Measurements from ENCODE around the gene RBL1. TPM values are rescaled to one million over a fixed set of nuclear protein-coding genes. Genes with fewer than 3 reads are reported as not detected.

Gene RBL1
- total RNA-seq, 2 donors from 2014 or later: 2.1 to 2.4 TPM

DNA sequence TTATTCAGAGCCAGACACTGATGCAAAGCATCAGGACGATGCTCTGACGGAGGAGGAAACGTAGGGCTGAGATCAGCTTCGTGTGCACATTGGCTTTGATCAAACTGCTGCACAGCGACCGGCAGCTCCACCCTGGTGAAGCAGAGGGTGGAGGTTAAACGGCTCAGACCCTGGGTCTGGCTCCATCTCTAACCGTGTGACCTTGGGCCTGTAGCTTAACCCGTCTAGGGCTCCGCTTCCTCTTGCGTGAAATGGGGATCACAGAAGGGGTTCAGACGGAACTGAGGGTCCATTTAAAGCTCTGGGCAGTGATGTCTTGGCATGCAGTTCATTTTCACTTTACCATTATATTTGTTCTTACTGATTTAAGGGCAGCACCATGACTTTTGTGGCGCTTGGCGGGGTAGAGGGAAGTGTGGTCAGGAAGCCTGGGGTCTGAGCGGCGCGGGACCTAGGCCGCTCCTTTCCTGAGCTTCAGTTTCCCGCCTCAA, 644 bp downstream of the RBL1 start:
- H3K27ac ChIP-seq: peak overlapping the region; percentile 48 to 75
- H3K9me3 ChIP-seq: no peaks in the 10 kb centered on the region
- H3K4me1 ChIP-seq: peaks cover 0 to 15% of the 10 kb centered on the region in 2 donors
- DNase-seq (ENCODE audit: low spot score): no peak
- no peaks in the 10 kb centered on the region for H3K36me3 ChIP-seq
- no peaks in the 10 kb centered on the region for H3K27me3 ChIP-seq
- TF ChIP-seq, protein P1, sequence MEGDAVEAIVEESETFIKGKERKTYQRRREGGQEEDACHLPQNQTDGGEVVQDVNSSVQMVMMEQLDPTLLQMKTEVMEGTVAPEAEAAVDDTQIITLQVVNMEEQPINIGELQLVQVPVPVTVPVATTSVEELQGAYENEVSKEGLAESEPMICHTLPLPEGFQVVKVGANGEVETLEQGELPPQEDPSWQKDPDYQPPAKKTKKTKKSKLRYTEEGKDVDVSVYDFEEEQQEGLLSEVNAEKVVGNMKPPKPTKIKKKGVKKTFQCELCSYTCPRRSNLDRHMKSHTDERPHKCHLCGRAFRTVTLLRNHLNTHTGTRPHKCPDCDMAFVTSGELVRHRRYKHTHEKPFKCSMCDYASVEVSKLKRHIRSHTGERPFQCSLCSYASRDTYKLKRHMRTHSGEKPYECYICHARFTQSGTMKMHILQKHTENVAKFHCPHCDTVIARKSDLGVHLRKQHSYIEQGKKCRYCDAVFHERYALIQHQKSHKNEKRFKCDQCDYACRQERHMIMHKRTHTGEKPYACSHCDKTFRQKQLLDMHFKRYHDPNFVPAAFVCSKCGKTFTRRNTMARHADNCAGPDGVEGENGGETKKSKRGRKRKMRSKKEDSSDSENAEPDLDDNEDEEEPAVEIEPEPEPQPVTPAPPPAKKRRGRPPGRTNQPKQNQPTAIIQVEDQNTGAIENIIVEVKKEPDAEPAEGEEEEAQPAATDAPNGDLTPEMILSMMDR (IDR thresholded peaks at IDR 0.05): no peak
- H3K4me3 ChIP-seq: peak overlapping the region; percentile 72 to 86

DNA sequence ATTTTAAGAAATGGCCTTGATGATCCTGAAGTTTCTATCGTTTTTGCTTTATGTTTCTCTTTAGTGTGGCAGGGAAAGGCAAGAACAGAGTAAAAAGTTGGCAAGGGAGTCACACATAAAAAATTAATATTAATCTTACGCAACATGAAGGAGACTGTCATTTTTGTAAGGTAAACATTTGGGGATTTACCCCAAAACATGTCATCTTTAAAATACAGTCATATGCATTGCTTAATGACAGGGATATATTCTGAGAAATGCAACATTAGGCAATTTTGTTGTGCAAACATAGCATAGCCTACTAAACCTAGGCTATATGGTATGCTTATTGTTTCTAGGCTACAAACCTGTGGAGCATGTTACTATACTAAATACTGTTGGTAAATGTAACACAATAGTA, 5.4 kb downstream of the RBL1 start:
- H3K9me3 ChIP-seq: no peaks in the 10 kb centered on the region
- no peaks in the 10 kb centered on the region for H3K27me3 ChIP-seq
- TF ChIP-seq, protein P1 (IDR thresholded peaks at IDR 0.05): no peak
- no peaks in the 10 kb centered on the region for H3K36me3 ChIP-seq
- no peak overlapping the region for H3K27ac ChIP-seq
- no peak for DNase-seq (ENCODE audit: low spot score)
- peaks cover 0 to 10% of the 10 kb centered on the region in 2 donors for H3K4me1 ChIP-seq
- no peak overlapping the region for H3K4me3 ChIP-seq

DNA sequence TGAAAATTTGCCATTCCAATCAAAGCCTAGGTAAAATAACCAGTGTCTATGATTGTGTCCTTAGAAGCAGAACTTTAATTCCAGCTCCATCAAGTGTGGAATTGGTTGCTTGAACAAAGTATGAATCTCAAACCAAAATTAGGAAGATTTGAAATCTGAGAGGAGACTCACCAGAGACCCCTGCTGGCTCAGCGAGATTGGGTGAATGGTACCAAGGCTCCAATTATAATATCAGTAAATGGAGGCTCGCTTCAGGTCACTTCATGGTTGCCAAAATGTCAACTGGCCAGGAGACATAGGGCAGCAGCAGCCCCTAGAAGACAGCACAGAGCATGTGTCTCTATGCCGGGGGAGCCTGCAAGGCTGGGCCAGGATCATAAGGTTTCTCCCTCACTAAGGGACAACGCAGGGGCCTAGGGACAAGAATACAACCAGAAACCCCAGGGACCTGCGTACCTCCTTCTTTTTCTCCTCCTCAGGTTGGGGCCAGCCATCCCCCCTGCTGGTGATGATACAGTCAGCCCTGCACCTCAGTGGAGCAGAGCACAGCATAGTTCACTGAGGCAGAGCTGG, 14.0 kb downstream of the RBL1 start:
- H3K27me3 ChIP-seq: no peaks in the 10 kb centered on the region
- DNase-seq (ENCODE audit: low spot score): no peak
- no peak overlapping the region for H3K27ac ChIP-seq
- H3K9me3 ChIP-seq: no peaks in the 10 kb centered on the region
- TF ChIP-seq, protein P1 (IDR thresholded peaks at IDR 0.05): peak in 1 of 2 donors; percentile 36
- no peak overlapping the region for H3K4me3 ChIP-seq
- H3K4me1 ChIP-seq: no peaks in the 10 kb centered on the region
- peaks cover 3% of the 10 kb centered on the region for H3K36me3 ChIP-seq

DNA sequence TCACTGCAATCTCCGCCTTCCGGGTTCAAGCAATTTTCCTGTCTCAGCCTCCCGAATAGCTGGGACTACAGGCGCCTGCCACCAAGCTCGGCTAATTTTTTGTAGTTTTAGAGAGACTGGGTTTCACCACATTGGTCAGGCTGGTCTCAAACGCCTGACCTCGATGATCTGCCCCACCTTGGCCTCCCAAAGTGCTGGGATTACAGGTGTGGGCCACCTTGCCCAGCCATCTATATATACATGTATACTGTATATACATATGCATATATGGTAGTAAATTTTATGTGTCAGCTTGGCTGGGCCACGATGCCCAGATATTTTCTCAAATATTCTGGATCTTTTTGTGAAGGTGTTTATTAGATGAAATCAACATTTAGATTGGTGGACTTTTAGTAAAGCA, 18.8 kb downstream of the RBL1 start:
- Histone ChIP-seq H3K4me3 (no peak overlapping the region), H3K9me3 (peaks cover 0 to 6% of the 10 kb centered on the region in 2 donors), H3K27ac (no peak overlapping the region), H3K27me3 (no peaks in the 10 kb centered on the region), H3K36me3 (no peaks in the 10 kb centered on the region), H3K4me1 (no peaks in the 10 kb centered on the region)
- no peak for DNase-seq (ENCODE audit: low spot score)
- TF ChIP-seq, protein P1 (IDR thresholded peaks at IDR 0.05): no peak

DNA sequence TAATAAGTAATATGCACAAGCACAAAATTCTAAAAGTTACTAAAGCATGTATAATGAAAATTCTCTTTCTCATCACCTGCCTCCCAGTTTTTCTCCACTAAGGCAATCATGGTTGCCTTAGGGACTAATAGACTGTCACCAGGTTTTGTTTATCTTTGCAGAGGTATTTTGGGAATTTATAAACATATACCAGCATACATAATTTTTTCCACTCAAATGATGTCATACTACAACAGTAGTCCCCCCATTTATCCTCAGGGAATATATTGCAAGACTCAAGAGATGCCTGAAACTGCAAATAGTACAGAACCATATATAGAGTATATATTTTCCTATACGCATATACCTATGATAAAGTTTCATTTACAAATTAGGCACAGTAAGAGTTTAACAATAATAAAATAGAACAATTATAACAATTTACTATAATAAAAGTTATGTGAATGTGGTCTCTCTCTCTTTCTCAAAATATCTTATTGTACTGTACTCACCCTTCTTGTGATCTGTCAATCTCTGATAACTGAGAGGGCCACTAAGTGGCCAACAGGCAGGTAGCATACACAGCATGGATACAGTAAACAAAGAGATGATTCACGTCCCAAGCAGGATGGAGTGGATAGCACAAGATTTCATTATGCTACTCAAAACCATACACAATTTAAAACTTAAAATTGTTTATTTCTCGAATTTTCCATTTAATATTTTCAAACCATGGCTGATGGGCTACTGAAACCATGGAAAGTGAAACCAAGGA, 19.7 kb downstream of the RBL1 start:
- Histone ChIP-seq H3K9me3 (peaks cover 0 to 6% of the 10 kb centered on the region in 2 donors), H3K27ac (no peak overlapping the region), H3K36me3 (no peaks in the 10 kb centered on the region), H3K4me1 (no peaks in the 10 kb centered on the region), H3K27me3 (no peaks in the 10 kb centered on the region), H3K4me3 (no peak overlapping the region)
- TF ChIP-seq, protein P1 (IDR thresholded peaks at IDR 0.05): no peak
- no peak for DNase-seq (ENCODE audit: low spot score)
